Natural killer cell (primary cell): ENCODE results near the gene LBX2. TPM values are rescaled to one million over a fixed set of nuclear protein-coding genes. Genes with fewer than 3 reads are reported as not detected.

Source experiments
- ATAC-seq, 3 donors: fragments of 150-1000 bp in 2 of 3; fragments of 200-7000 bp in 1 of 3; cut with Tn5 transposase; 1 replicate in 1 of 3; 2 replicates in 2 of 3; pipeline ENCODE4 v1.10.0; 2021; ENCODE audit warnings: mild to moderate bottlenecking in 2 of 3, moderate library complexity in 2 of 3
- DNase-seq, 2 donors: peaks; one replicate each; pipeline versions ENCODE4 v3.0.0 to v3.0.0-alpha.2; 2013 to 2021; ENCODE audit warnings: mixed read lengths in 1 of 2
- H3K27ac ChIP-seq: one replicate; pipeline ENCODE4 v1.5.1; 2013; ENCODE audit warnings: mild to moderate bottlenecking, low read length
- H3K27me3 ChIP-seq: one replicate; pipeline ENCODE4 v1.6.1; 2013; ENCODE audit warnings: low read length; ENCODE audit not compliant: control insufficient read depth, insufficient read depth
- H3K36me3 ChIP-seq: one replicate; pipeline ENCODE4 v1.6.1; 2013; ENCODE audit warnings: low read length; ENCODE audit not compliant: control insufficient read depth, insufficient read depth
- H3K4me1 ChIP-seq: one replicate; pipeline ENCODE4 v1.6.1; 2013; ENCODE audit warnings: low read length; ENCODE audit not compliant: control insufficient read depth, insufficient read depth
- H3K4me3 ChIP-seq: one replicate; pipeline ENCODE4 v1.5.1; 2013; ENCODE audit warnings: low read length
- H3K9me3 ChIP-seq: one replicate; pipeline ENCODE4 v1.6.1; 2013; ENCODE audit warnings: low read length; ENCODE audit not compliant: control insufficient read depth, insufficient read depth
- H3K27ac Mint-ChIP-seq, 2 donors: one replicate each; pipeline ENCODE4 v1.8.0; 2022; ENCODE audit warnings: mild to moderate bottlenecking in 2 of 2, mixed read lengths in 2 of 2, moderate library complexity in 1 of 2
- H3K27me3 Mint-ChIP-seq, 2 donors: one replicate each; pipeline ENCODE4 v1.8.0; 2022; ENCODE audit warnings: low read depth in 2 of 2, mixed read lengths in 2 of 2
- H3K36me3 Mint-ChIP-seq: one replicate; pipeline ENCODE4 v1.8.0; 2022; ENCODE audit warnings: mixed read lengths
- H3K4me1 Mint-ChIP-seq, 2 donors: one replicate each; pipeline ENCODE4 v1.8.0; 2022; ENCODE audit warnings: mixed read lengths in 2 of 2
- H3K4me3 Mint-ChIP-seq: one replicate; pipeline ENCODE4 v1.8.0; 2022; ENCODE audit warnings: mild to moderate bottlenecking, moderate library complexity, mixed read lengths
- H3K9me3 Mint-ChIP-seq, 2 donors: one replicate each; pipeline ENCODE4 v1.8.0; 2022; ENCODE audit warnings: mixed read lengths in 2 of 2
- CTCF ChIP-seq: fragments of 200-600 bp; IDR thresholded peaks from one replicate; pipeline ENCODE4 v1.8.0; 2022; ENCODE audit warnings: antibody characterized with exemption
- WGBS: methylation state at CpG from one replicate; pipeline ENCODE4 v1.1.7; 2013; ENCODE audit warnings: missing lambda C conversion rate; ENCODE audit not compliant: insufficient coverage; 5-methylcytosine and 5-hydroxymethylcytosine counted together
- intact Hi-C: fragments of 100-400 bp; cut with micrococcal nuclease; formaldehyde crosslinking; loops from one replicate; pipeline ENCODE4 v1.14.2; 2022
- total RNA-seq, 4 donors: library from RNA; stranded (reverse); fragments of 120-200 nt in 1 of 4; gene quantifications; one replicate each; pipeline versions ENCODE4 v1.2.3 to v1.2.4, GENCODE V29; 2013 to 2022

LBX2 gene
- total RNA-seq, 3 donors from 2014 or later (not counting 1 experiment from before 2014, with no cell fraction given) = 1.7 to 1.9 (median 1.8) TPM

- no peak for DNase-seq
- H3K27ac Mint-ChIP-seq = peak overlapping the region; percentile 84 to 90
- H3K9me3 Mint-ChIP-seq = no peaks in the 10 kb centered on the region
- Histone ChIP-seq H3K36me3 (peaks cover 7% of the 10 kb centered on the region), H3K27me3 (peaks cover 5% of the 10 kb centered on the region), H3K4me1 (peaks cover 73% of the 10 kb centered on the region), H3K9me3 (no peaks in the 10 kb centered on the region), H3K4me3 (peak overlapping the region; percentile 57), H3K27ac (no peak overlapping the region)
- WGBS = 15% methylated on average over 31 of the region's 32 CpGs
- H3K4me1 Mint-ChIP-seq = peaks cover 46 to 82% of the 10 kb centered on the region in 2 donors
- H3K4me3 Mint-ChIP-seq = peak overlapping the region; percentile 88
- H3K36me3 Mint-ChIP-seq = no peaks in the 10 kb centered on the region
- intact Hi-C loops = no loop called here
- peaks cover 0 to 8% of the 10 kb centered on the region in 2 donors for H3K27me3 Mint-ChIP-seq
- no peak for TF ChIP-seq CTCF
- ATAC-seq = no peak
Observed at GRCh38 chr2:74502147-74502719, 2.8 kb upstream of the LBX2 start.

- peaks cover 5% of the 10 kb centered on the region for H3K27me3 ChIP-seq
- Mint-ChIP-seq H3K4me1 (peaks cover 39 to 75% of the 10 kb centered on the region in 2 donors), H3K36me3 (no peaks in the 10 kb centered on the region)
Observed at GRCh38 chr2:74501335-74502071, 2.1 kb upstream of the LBX2 start.

GRCh38 chr2:74500578-74500946, 1.2 kb upstream of the LBX2 start:
- H3K9me3 Mint-ChIP-seq = no peaks in the 10 kb centered on the region
- no peaks in the 10 kb centered on the region for H3K36me3 Mint-ChIP-seq
- H3K27ac Mint-ChIP-seq = no peak overlapping the region
- peaks cover 3% of the 10 kb centered on the region for H3K36me3 ChIP-seq
- H3K4me3 ChIP-seq = no peak overlapping the region
- H3K27me3 ChIP-seq = peaks cover 5% of the 10 kb centered on the region
- peaks cover 38 to 70% of the 10 kb centered on the region in 2 donors for H3K4me1 Mint-ChIP-seq
- peaks cover 59% of the 10 kb centered on the region for H3K4me1 ChIP-seq
- ATAC-seq (no peak), DNase-seq (no peak)
- H3K4me3 Mint-ChIP-seq = peak overlapping the region; percentile 13
- TF ChIP-seq CTCF = no peak
- H3K9me3 ChIP-seq = no peaks in the 10 kb centered on the region
- no peak overlapping the region for H3K27ac ChIP-seq
- intact Hi-C loops = no loop called here
- peaks cover 0 to 8% of the 10 kb centered on the region in 2 donors for H3K27me3 Mint-ChIP-seq

More at GRCh38 chr2:74501335-74502071, 2.1 kb upstream of the LBX2 start:
- intact Hi-C loops = no loop called here
- Histone ChIP-seq H3K36me3 (peaks cover 7% of the 10 kb centered on the region), H3K4me3 (no peak overlapping the region), H3K9me3 (no peaks in the 10 kb centered on the region), H3K27ac (no peak overlapping the region), H3K4me1 (peaks cover 68% of the 10 kb centered on the region)
- WGBS = 83% methylated on average over 17 of the region's 18 CpGs
- Mint-ChIP-seq H3K9me3 (no peaks in the 10 kb centered on the region), H3K27ac (peak overlapping the region; percentile 46 to 90), H3K27me3 (peaks cover 0 to 8% of the 10 kb centered on the region in 2 donors), H3K4me3 (peak overlapping the region; percentile 88)
- TF ChIP-seq CTCF = no peak
- no peak for ATAC-seq
- DNase-seq = no peak
